BLaER1 (cell line): ENCODE measurements around the gene PSMF1.

Experiments
- H3K27ac ChIP-seq: shearing (Covaris generic); formaldehyde crosslinking; 2 replicates; pipeline ENCODE4 v1.8.1; 2022
- H3K27me3 ChIP-seq: shearing (Covaris generic); formaldehyde crosslinking; 2 replicates; pipeline ENCODE4 v1.8.1; 2022
- H3K36me3 ChIP-seq: shearing (Covaris generic); formaldehyde crosslinking; 2 replicates; pipeline ENCODE4 v1.8.1; 2022
- H3K4me1 ChIP-seq: shearing (Covaris generic); formaldehyde crosslinking; 2 replicates; pipeline ENCODE4 v1.8.1; 2022
- H3K4me2 ChIP-seq: shearing (Covaris generic); formaldehyde crosslinking; 2 replicates; pipeline ENCODE4 v1.8.1; 2022
- H3K4me3 ChIP-seq: shearing (Covaris generic); formaldehyde crosslinking; 2 replicates; pipeline ENCODE4 v1.8.1; 2022
- H3K9ac ChIP-seq: shearing (Covaris generic); formaldehyde crosslinking; 2 replicates; pipeline ENCODE4 v1.8.1; 2022
- H3K9me3 ChIP-seq: shearing (Covaris generic); formaldehyde crosslinking; 2 replicates; pipeline ENCODE4 v1.8.1; 2022
- H4K20me1 ChIP-seq: shearing (Covaris generic); formaldehyde crosslinking; 2 replicates; pipeline ENCODE4 v1.8.1; 2022
- Cebpa-rat ChIP-seq: shearing (Covaris generic); IDR thresholded peaks from 2 replicates; pipeline ENCODE4 v1.8.1; 2022

PSMF1 gene

GRCh38 chr20:1173698-1174097 lies 55.3 kb downstream of the PSMF1 start:
- H3K9me3 ChIP-seq = no peaks in the 10 kb centered on the region
- H3K4me1 ChIP-seq = no peaks in the 10 kb centered on the region
- no peaks in the 10 kb centered on the region for H3K27me3 ChIP-seq
- H3K36me3 ChIP-seq = peaks cover 77% of the 10 kb centered on the region
- no peak overlapping the region for H3K4me3 ChIP-seq
- H3K27ac ChIP-seq = no peak overlapping the region
- H3K4me2 ChIP-seq = no peak overlapping the region
- TF ChIP-seq Cebpa-rat = no peak
- H4K20me1 ChIP-seq = peaks cover 56% of the 10 kb centered on the region
- H3K9ac ChIP-seq = no peak overlapping the region

DNA sequence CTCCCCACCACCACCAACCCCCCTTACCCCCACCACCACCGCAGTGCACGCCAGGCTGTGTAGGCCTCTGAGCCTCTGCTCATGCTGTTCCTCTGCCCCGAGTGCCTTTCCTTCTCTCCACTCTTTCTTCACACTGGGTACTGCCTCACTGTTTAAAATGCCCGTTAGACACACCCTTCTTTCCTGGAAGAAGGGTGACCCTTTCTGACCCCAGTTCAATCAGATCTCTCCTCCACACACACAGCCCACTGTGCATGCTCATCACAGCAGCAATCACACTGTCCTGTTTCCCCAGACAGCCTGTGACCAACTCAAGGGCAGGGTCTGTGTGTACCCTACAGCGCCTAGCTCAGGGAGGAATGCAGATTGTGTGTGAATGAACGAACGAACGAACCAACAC lies 56.4 kb downstream of the PSMF1 start:
- TF ChIP-seq Cebpa-rat = no peak
- Histone ChIP-seq H3K4me3 (no peak overlapping the region), H3K27me3 (no peaks in the 10 kb centered on the region), H3K9me3 (no peaks in the 10 kb centered on the region), H3K4me2 (no peak overlapping the region), H3K4me1 (no peaks in the 10 kb centered on the region), H4K20me1 (peaks cover 45% of the 10 kb centered on the region), H3K36me3 (peaks cover 66% of the 10 kb centered on the region), H3K9ac (no peak overlapping the region), H3K27ac (no peak overlapping the region)

DNA sequence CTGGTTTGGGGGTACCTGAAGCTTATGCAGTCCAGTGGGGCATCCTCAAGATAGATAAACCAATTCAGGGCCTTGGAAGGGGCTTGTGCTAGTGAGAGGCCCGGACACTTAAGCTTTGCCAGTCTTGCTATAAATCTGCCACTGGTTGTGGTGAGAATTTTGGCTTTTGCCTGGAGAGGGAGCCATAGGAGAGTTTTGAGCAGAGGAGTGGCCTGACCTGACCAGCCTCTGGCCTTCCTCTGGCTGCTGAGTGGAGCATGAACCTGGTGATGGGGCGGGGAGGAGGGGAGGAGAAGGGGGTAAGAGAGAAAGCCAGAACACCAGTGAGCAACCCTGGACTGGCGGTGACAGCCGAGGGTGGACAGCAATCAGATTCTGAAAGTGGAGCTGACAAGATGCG lies 59.3 kb downstream of the PSMF1 start:
- H3K9me3 ChIP-seq = no peaks in the 10 kb centered on the region
- no peak for TF ChIP-seq Cebpa-rat
- H3K27me3 ChIP-seq = 0 out of 2 replicates have a peak, but pooled peaks cover under 1% of the 10 kb centered on the region

DNA sequence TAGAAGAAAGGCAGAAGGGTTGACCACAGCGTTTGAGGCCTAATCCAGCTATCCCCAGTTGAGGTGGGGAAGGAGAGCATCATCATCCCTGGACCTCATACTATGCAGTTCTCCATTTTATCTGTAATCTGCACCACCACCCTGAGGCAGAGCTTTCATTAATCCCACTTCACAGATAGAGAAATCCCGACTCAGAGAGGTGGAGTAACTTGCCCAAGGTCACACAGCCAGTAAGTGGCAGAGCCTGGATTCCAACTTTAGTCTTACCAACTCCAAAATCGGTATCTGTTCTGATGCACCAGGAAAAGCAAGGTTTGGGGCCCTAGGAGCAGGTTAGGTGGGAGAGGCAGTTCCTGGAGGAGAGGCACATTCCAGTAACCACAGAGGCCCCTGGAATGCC lies 59.7 kb downstream of the PSMF1 start:
- Histone ChIP-seq H3K27ac (no peak overlapping the region), H3K36me3 (peaks cover 33% of the 10 kb centered on the region; the same call in 1 of the 2 replicates), H3K4me1 (no peaks in the 10 kb centered on the region), H3K4me2 (no peak overlapping the region), H3K27me3 (peaks cover 5% of the 10 kb centered on the region), H3K4me3 (no peak overlapping the region), H3K9ac (no peak overlapping the region), H3K9me3 (no peaks in the 10 kb centered on the region), H4K20me1 (peaks cover 20% of the 10 kb centered on the region; the same call in 1 of the 2 replicates)
- no peak for TF ChIP-seq Cebpa-rat

More for the DNA sequence above, 59.3 kb downstream of the PSMF1 start:
- H3K4me3 ChIP-seq = no peak overlapping the region
- H3K27ac ChIP-seq = no peak overlapping the region
- no peaks in the 10 kb centered on the region for H3K4me1 ChIP-seq
- H3K9ac ChIP-seq = no peak overlapping the region
- peaks cover 37% of the 10 kb centered on the region for H3K36me3 ChIP-seq
- peaks cover 24% of the 10 kb centered on the region for H4K20me1 ChIP-seq
- no peak overlapping the region for H3K4me2 ChIP-seq

DNA sequence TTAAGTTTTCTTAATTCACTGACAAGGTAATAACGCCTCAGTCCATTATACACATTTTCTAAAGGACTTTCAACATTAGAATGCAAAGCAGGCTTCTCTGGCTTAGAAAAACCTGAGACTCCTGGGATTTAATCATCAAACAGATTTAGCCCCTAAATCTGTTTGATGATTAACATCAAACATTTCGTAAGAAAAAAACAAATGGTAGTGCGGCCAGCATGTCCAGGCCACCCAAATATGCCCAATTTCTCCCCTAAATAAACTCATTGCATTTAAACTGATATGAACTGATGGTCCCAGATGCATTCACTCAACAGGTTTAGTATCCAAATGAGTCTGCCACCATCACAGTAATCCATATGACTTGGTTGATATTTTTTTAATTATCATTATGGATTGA lies 60.2 kb downstream of the PSMF1 start:
- Histone ChIP-seq H3K9ac (no peak overlapping the region), H3K27ac (no peak overlapping the region), H4K20me1 (peaks cover 17% of the 10 kb centered on the region; the same call in 1 of the 2 replicates), H3K27me3 (peaks cover 10% of the 10 kb centered on the region), H3K4me2 (no peak overlapping the region), H3K9me3 (no peaks in the 10 kb centered on the region), H3K36me3 (peaks cover 28% of the 10 kb centered on the region; the same call in 1 of the 2 replicates), H3K4me1 (no peaks in the 10 kb centered on the region), H3K4me3 (no peak overlapping the region)
- TF ChIP-seq Cebpa-rat = no peak

DNA sequence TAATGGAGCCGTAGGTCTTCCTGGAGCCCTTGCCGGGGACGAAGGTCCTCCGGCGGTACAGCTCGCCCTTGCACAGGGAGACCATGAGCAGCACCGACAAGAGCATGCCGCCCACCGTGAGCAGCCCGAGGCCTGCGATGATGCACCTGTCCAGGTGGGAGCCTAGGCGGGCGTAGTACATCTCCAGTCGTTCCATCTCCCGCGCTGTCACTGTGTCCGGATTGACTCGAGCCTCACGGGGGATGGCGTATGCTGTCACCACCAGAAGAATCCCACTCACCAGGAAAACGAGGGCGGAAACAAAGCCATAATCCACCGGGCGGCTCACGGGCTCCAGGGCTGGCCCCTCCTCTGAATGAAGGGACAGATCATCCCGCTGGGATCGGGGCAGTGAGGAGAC lies 62.5 kb downstream of the PSMF1 start:
- peaks cover 8% of the 10 kb centered on the region; the same call in 1 of the 2 replicates for H3K36me3 ChIP-seq
- no peaks in the 10 kb centered on the region for H3K4me1 ChIP-seq
- H3K27me3 ChIP-seq = peaks cover 32% of the 10 kb centered on the region
- H3K9ac ChIP-seq = no peak overlapping the region
- TF ChIP-seq Cebpa-rat = no peak
- no peak overlapping the region for H3K4me3 ChIP-seq
- H3K27ac ChIP-seq = no peak overlapping the region
- H4K20me1 ChIP-seq = peaks cover 24% of the 10 kb centered on the region; the same call in 1 of the 2 replicates
- no peak overlapping the region for H3K4me2 ChIP-seq
- H3K9me3 ChIP-seq = no peaks in the 10 kb centered on the region

DNA sequence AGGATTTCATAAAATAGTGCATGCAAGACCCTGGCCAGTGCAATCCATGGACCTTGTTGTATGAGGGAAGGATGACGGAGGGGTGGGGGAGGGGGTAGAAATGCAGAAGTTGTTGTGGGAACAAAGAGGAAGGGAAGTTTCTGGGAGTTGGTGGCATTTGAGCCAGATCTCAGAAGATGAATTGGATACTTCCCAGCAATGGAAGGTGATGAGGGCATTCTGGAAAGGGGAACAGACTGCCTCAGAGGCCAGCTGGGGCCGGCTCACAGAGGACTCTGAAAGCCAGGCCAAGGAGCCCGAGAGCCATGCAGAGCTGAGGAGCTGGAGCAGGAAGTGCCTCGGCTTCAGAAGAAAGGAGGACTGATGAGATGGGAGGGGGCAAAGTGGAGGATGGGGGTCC lies 63.7 kb downstream of the PSMF1 start:
- Histone ChIP-seq H3K4me2 (no peak overlapping the region), H3K4me3 (no peak overlapping the region), H4K20me1 (peaks cover 24% of the 10 kb centered on the region; the same call in 1 of the 2 replicates)

DNA sequence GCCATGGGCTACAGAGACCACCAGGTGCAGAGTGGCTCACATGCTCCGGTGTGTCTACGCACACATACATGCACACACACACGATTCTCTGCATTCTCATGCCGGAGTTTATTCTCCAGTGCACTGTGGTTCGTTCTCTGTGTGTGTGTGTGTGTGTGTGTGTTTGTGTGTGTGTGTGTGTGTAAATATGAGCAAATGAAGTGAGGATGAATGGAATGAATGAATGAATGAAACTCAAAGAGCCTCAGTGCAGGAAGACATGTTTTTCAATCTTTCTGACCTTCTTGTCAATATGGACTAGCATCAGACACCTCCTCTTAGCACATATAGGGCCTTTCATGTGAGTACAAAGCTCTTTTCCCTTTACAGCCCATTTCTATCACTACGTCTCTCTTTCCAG lies 64.8 kb downstream of the PSMF1 start:
- Histone ChIP-seq H3K27ac (no peak overlapping the region), H3K9ac (no peak overlapping the region), H4K20me1 (peaks cover 24% of the 10 kb centered on the region; the same call in 1 of the 2 replicates), H3K4me2 (no peak overlapping the region), H3K4me3 (no peak overlapping the region), H3K27me3 (peaks cover 41% of the 10 kb centered on the region), H3K4me1 (no peaks in the 10 kb centered on the region), H3K36me3 (no peaks in the 10 kb centered on the region; the same call in 1 of the 2 replicates), H3K9me3 (no peaks in the 10 kb centered on the region)
- no peak for TF ChIP-seq Cebpa-rat

More for the DNA sequence above, 63.7 kb downstream of the PSMF1 start:
- Histone ChIP-seq H3K4me1 (no peaks in the 10 kb centered on the region), H3K27me3 (peaks cover 41% of the 10 kb centered on the region), H3K9me3 (no peaks in the 10 kb centered on the region), H3K27ac (no peak overlapping the region), H3K9ac (no peak overlapping the region), H3K36me3 (no peaks in the 10 kb centered on the region; the same call in 1 of the 2 replicates)
- TF ChIP-seq Cebpa-rat = no peak

GRCh38 chr20:1184260-1184637 lies 65.8 kb downstream of the PSMF1 start:
- H3K9ac ChIP-seq = no peak overlapping the region
- no peak for TF ChIP-seq Cebpa-rat

DNA sequence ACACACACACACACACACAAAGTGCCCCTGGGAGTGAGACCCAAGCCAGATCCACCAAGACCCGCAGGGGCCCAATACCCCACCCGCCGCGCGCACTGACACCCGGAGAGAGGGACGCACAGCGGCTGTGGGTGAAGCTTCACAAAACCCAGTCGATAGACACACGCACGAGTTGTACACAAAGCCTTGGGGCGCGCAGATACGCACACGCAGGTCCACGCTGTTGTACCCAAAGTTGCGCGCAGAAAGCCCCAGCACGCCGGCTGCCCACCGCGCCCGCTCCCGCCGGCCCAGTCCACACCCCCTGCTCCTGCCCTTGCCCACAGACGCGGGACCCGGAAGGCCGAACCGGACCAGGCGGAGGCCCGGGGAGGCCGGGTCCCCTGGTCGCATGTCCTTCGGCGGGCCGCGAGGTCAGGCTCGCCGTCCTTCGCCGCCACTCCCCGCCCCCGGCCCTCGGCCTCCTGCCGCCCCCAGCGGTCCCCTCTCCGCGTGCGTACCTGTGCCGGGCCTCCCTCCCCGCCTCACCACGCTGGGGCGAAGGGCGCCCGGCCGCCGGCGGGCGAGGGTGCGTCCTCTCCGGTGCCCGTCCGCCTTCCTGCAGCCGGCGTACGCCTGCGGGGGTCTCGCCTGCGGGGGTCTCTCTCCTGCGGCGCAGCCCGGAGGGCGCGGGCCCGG lies 66.4 kb downstream of the PSMF1 start, which contains the start of gene TMEM74B:
Gene TMEM74B, minus strand, starts transcription at position 344 of the 678 bp plus-strand sequence. CDS start 1,180 bp downstream, outside the sequence.
- H3K9ac ChIP-seq = no peak within 1 kb of the TSS
- H3K36me3 ChIP-seq = no peaks in the 10 kb centered on the region; the same call in 1 of the 2 replicates
- H3K4me2 ChIP-seq = peak within 1 kb of the TSS; percentile 63
- TF ChIP-seq Cebpa-rat = no peak
- no peaks in the 10 kb centered on the region for H3K4me1 ChIP-seq
- peaks cover 24% of the 10 kb centered on the region; the same call in 1 of the 2 replicates for H4K20me1 ChIP-seq
- H3K27me3 ChIP-seq = peaks cover 41% of the 10 kb centered on the region
- no peak within 1 kb of the TSS for H3K27ac ChIP-seq
- H3K4me3 ChIP-seq = peak within 1 kb of the TSS; percentile 58
- no peaks in the 10 kb centered on the region for H3K9me3 ChIP-seq

More at GRCh38 chr20:1184260-1184637, 65.8 kb downstream of the PSMF1 start:
- H3K4me2 ChIP-seq = no peak overlapping the region
- peaks cover 24% of the 10 kb centered on the region; the same call in 1 of the 2 replicates for H4K20me1 ChIP-seq
- no peak overlapping the region for H3K4me3 ChIP-seq
- no peaks in the 10 kb centered on the region for H3K4me1 ChIP-seq
- no peak overlapping the region for H3K27ac ChIP-seq
- no peaks in the 10 kb centered on the region; the same call in 1 of the 2 replicates for H3K36me3 ChIP-seq
- H3K9me3 ChIP-seq = no peaks in the 10 kb centered on the region
- peaks cover 41% of the 10 kb centered on the region for H3K27me3 ChIP-seq
